Sigmoid colon (tissue), 7 donors: Measurements from ENCODE around the gene CDKN2D. TPM values are rescaled to one million over a fixed set of nuclear protein-coding genes. Genes with fewer than 3 reads are reported as not detected.
A peak's percentile ranks its signal among the peaks of the same experiment; 100 is the strongest.

ENCODE experiments used
- DNase-seq: peaks from one replicate; pipeline ENCODE4 v3.0.0-alpha.2; 2019
- H3K27ac ChIP-seq, 4 donors: fragments of 200-600 bp; sonication (generic); one replicate each; pipeline ENCODE4 v1.5.1; 2016 to 2019; ENCODE audit warnings: mild to moderate bottlenecking in 1 of 4
- H3K27me3 ChIP-seq, 3 donors: fragments of 200-600 bp; sonication (generic); one replicate each; pipeline ENCODE4 v1.5.1; 2019; ENCODE audit warnings: mild to moderate bottlenecking in 1 of 3
- H3K36me3 ChIP-seq, 4 donors: fragments of 200-600 bp; sonication (generic); one replicate each; pipeline ENCODE4 v1.5.1; 2016 to 2019
- H3K4me1 ChIP-seq, 4 donors: fragments of 200-600 bp; sonication (generic); one replicate each; pipeline ENCODE4 v1.5.1; 2017 to 2019
- H3K4me3 ChIP-seq, 4 donors: fragments of 200-600 bp; sonication (generic); one replicate each; pipeline ENCODE4 v1.5.1; 2017 to 2019; ENCODE audit warnings: mild to moderate bottlenecking in 2 of 4, moderate library complexity in 1 of 4
- H3K9me3 ChIP-seq, 4 donors: fragments of 200-600 bp in 3 of 4; sonication (generic) in 3 of 4; one replicate each; pipeline versions ENCODE4 v1.5.1 to v1.6.1; 2013 to 2019
- CTCF ChIP-seq, 4 experiments: fragments of 450-650 bp in 3 of 4; fragments of 200-600 bp in 1 of 4; IDR thresholded peaks; one replicate each; pipeline ENCODE4 v1.5.1; 2016 to 2019; ENCODE audit warnings: antibody characterized with exemption in 4 of 4, mild to moderate bottlenecking in 3 of 4, moderate library complexity in 2 of 4
- EP300 ChIP-seq, 4 donors: sonication (generic); formaldehyde crosslinking; IDR thresholded peaks; one replicate each; pipeline ENCODE4 v1.6.1; 2017; ENCODE audit warnings: antibody characterized with exemption in 4 of 4
- POLR2A ChIP-seq, 2 donors: fragments of 450-650 bp; IDR thresholded peaks; one replicate each; pipeline ENCODE4 v1.6.1; 2016; ENCODE audit warnings: antibody characterized with exemption in 2 of 2, mild to moderate bottlenecking in 2 of 2, moderate library complexity in 2 of 2
- POLR2AphosphoS5 ChIP-seq, 4 donors: sonication (generic); formaldehyde crosslinking; IDR thresholded peaks; one replicate each; pipeline ENCODE4 v1.6.1; 2017; ENCODE audit warnings: antibody characterized with exemption in 4 of 4
- WGBS, 2 donors: extraction: QIAGEN DNeasy Blood & Tissue Kit; methylation state at CpG; one replicate each; pipeline ENCODE4 v1.1.7; 2013; 5-methylcytosine and 5-hydroxymethylcytosine counted together
- intact Hi-C: fragments of 100-400 bp; cut with DNase I; formaldehyde crosslinking; loops from one replicate; pipeline ENCODE4 v1.15.1; 2023
- polyA plus RNA-seq, 3 donors: library from polyadenylated mRNA; stranded (reverse); fragments of 200-250 nt; gene quantifications; one replicate each; pipeline ENCODE4 v1.2.3, GENCODE V29; 2013
- total RNA-seq, 4 donors: library from RNA; depleted of rRNA; stranded (reverse); fragments of >200 nt; gene quantifications; one replicate each; pipeline ENCODE4 v1.1.0, GENCODE V29; 2016
- donor health status: healthy with polysubstance abuse.
- donor health status: Bipolar disorder and iron deficiency.
- donor health status: healthy.

Gene CDKN2D
- total and polyA plus RNA-seq, 7 donors, result 7.5 to 28.2 (median 14.9) TPM

DNA sequence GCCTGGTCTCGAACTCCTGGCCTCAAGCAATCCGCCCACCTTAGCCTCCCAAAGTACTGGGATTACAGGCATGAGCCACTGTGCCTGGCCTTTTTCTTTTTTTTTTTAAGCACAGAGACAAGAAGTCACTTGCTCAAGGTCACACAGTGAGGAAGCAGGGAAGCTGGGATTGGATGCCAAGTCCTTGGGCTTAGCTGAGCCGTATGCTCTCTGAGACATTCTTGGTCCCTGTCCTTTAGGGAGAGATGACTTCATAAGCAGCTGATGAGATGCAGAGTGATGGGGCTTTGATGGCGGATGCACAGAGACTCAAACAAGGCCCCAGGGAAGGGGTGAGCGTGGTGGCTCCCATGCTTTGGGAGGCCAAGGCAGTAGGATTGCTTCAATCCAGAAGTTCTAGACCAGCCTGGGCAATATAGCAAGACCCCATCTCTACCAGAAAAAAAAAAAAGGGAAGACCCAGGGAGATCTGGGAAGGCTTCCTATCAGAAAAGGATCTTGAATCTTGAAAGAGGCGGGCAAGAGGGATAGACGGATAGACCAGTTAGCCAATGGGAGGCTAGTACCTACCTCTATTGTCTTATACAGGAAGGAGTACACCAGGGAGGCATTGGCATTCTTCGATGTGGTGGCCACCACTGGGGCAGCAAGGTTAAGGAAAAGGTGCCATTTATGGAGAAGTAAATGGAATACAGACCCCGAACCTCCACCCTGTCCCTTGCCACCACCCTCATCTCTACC is 14.4 kb upstream of the CDKN2D start:
- WGBS, 2 donors, result 82 to 91% methylated on average over 9 of the region's 9 CpGs
- intact Hi-C loops, result no loop called here

DNA sequence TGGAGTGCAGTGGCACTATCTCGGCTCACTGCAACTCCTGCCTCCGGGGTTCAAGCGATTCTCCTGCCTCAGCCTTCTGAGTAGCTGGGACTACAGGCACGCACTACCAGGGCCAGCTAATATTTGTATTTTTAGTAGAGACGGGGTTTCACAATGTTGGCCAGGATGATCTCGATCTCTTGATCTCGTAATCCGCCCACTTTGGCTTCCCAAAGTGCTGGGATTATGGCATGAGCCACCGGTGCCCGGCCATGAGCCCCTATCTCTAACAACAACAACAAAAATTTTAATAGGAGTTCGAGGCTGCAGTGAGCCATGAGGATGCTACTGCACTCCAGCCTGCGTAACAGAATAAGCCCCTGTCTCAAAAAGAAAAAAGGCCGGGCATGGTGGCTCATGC is 13.3 kb upstream of the CDKN2D start:
- TF ChIP-seq CTCF (IDR thresholded peaks at IDR 0.05) (no peak), POLR2A (IDR thresholded peaks at IDR 0.05) (no peak), POLR2AphosphoS5 (IDR thresholded peaks at IDR 0.05) (no peak), EP300 (IDR thresholded peaks at IDR 0.05) (no peak)
- Histone ChIP-seq H3K27me3 (peaks cover 0 to 13% (median 8%) of the 10 kb centered on the region in 3 donors), H3K4me1 (peaks cover 0 to 7% (median 3%) of the 10 kb centered on the region in 4 donors), H3K36me3 (no peaks in the 10 kb centered on the region), H3K9me3 (no peaks in the 10 kb centered on the region), H3K27ac (no peak overlapping the region), H3K4me3 (no peak overlapping the region)
- no peak for DNase-seq
- WGBS, 2 donors, result 90 to 95% methylated on average over 13 of the region's 13 CpGs
- intact Hi-C loops, result no loop called here

More for the DNA sequence above, 14.4 kb upstream of the CDKN2D start:
- H3K4me1 ChIP-seq, result peaks cover 0 to 7% (median 3%) of the 10 kb centered on the region in 4 donors
- no peak overlapping the region for H3K27ac ChIP-seq
- no peak for TF ChIP-seq CTCF (IDR thresholded peaks at IDR 0.05)
- TF ChIP-seq POLR2A (IDR thresholded peaks at IDR 0.05), result no peak
- TF ChIP-seq EP300 (IDR thresholded peaks at IDR 0.05), result no peak
- TF ChIP-seq POLR2AphosphoS5 (IDR thresholded peaks at IDR 0.05), result no peak
- H3K4me3 ChIP-seq, result no peak overlapping the region
- H3K36me3 ChIP-seq, result no peaks in the 10 kb centered on the region
- peaks cover 0 to 20% (median 17%) of the 10 kb centered on the region in 3 donors for H3K27me3 ChIP-seq
- H3K9me3 ChIP-seq, result no peaks in the 10 kb centered on the region
- no peak for DNase-seq

GRCh38 chr19:10580979-10581631 is 12.3 kb upstream of the CDKN2D start:
- WGBS, 2 donors, result 33 to 35% methylated on average over 31 of the region's 31 CpGs
- Histone ChIP-seq H3K27me3 (peaks cover 0 to 6% (median 0%) of the 10 kb centered on the region in 3 donors), H3K36me3 (no peaks in the 10 kb centered on the region), H3K4me3 (no peak overlapping the region), H3K27ac (no peak overlapping the region), H3K9me3 (no peaks in the 10 kb centered on the region), H3K4me1 (peaks cover 0 to 7% (median 3%) of the 10 kb centered on the region in 4 donors)
- intact Hi-C loops, result loop anchor here (1.0 kb wide), 1 partner anchor 63 kb away; no protein-coding TSS in a partner anchor
- TF ChIP-seq POLR2A (IDR thresholded peaks at IDR 0.05) (no peak), EP300 (IDR thresholded peaks at IDR 0.05) (no peak), CTCF (IDR thresholded peaks at IDR 0.05) (peak; percentile 95 to 99 (median 99)), POLR2AphosphoS5 (IDR thresholded peaks at IDR 0.05) (no peak)
- DNase-seq, result peak; percentile 93

DNA sequence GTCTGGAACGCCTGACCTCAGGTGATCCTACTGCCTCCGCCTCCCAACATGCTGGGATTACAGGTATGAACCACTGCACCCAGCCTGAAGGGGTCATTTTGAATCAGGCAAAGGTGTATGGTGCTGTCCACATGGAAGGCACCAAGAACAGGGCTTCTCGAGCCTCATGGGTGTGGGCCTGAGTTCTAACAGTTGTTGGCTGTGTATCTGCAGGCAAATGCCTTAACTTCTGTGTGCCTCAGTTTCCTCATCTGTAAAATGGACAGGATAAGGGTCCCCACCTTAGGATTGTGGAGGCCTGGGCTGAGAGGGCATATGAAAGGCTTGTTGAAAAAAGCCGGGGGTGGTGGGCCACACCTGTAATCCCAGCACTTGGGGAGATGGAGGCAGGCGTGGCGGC is 9.2 kb upstream of the CDKN2D start:
- no peak for DNase-seq
- H3K9me3 ChIP-seq, result no peaks in the 10 kb centered on the region
- peaks cover 0 to 6% (median 0%) of the 10 kb centered on the region in 3 donors for H3K27me3 ChIP-seq
- 81 to 97% methylated on average over 6 of the region's 6 CpGs for WGBS, 2 donors
- H3K4me3 ChIP-seq, result no peak overlapping the region
- intact Hi-C loops, result no loop called here
- no peak overlapping the region for H3K27ac ChIP-seq
- TF ChIP-seq POLR2AphosphoS5 (IDR thresholded peaks at IDR 0.05) (no peak), CTCF (IDR thresholded peaks at IDR 0.05) (no peak), EP300 (IDR thresholded peaks at IDR 0.05) (no peak), POLR2A (IDR thresholded peaks at IDR 0.05) (no peak)
- H3K4me1 ChIP-seq, result peaks cover 0 to 7% (median 3%) of the 10 kb centered on the region in 4 donors
- no peaks in the 10 kb centered on the region for H3K36me3 ChIP-seq
